ENCODE results near the gene FMO5.

GRCh38 chr1:147223740-147224615 lies 1.2 kb downstream of the FMO5 start:
- TF ChIP-seq CTCF (IDR thresholded peaks at IDR 0.05) (no peak), EZH2phosphoT487 (IDR thresholded peaks at IDR 0.05) (no peak)

All from neural progenitor cell (in vitro differentiated cells).